Dedifferentiated amniotic fluid mesenchymal stem cell (primary cell): ENCODE measurements around the gene HOOK1.
"Not testable (repeated sequence)": the region's sequence is repeated elsewhere in the genome, so short reads cannot be mapped to it uniquely, and the experiment has no call there.

Experiments used
- DNase-seq: peaks from one replicate; pipeline ENCODE4 v3.0.0-alpha.2; 2016; ENCODE audit errors: extremely low spot score

HOOK1 gene

GRCh38 chr1:59819566-59820438 is 5.1 kb downstream of the HOOK1 start:
- DNase-seq, result no peak

GRCh38 chr1:59827055-59827643 is 12.4 kb downstream of the HOOK1 start:
- no peak for DNase-seq

GRCh38 chr1:59828160-59828559 is 13.4 kb downstream of the HOOK1 start:
- DNase-seq, result no peak

GRCh38 chr1:59831529-59831928 is 16.8 kb downstream of the HOOK1 start:
- DNase-seq, result no peak

- no peak for DNase-seq
Observed at GRCh38 chr1:59833022-59833421, 18.3 kb downstream of the HOOK1 start.

GRCh38 chr1:59833991-59834390 is 19.2 kb downstream of the HOOK1 start:
- no peak for DNase-seq

GRCh38 chr1:59837857-59838256 is 23.1 kb downstream of the HOOK1 start:
- DNase-seq, result not testable (repeated sequence)

GRCh38 chr1:59845091-59845490 is 30.3 kb downstream of the HOOK1 start:
- DNase-seq, result no peak

- DNase-seq, result no peak
Observed at GRCh38 chr1:59846209-59846894, 31.6 kb downstream of the HOOK1 start.

- DNase-seq, result no peak
Observed at GRCh38 chr1:59846895-59847282, 32.1 kb downstream of the HOOK1 start.

- DNase-seq, result no peak
Observed at GRCh38 chr1:59852117-59852516, 37.4 kb downstream of the HOOK1 start.

- not testable (repeated sequence) for DNase-seq
Observed at GRCh38 chr1:59855297-59855696, 40.5 kb downstream of the HOOK1 start.

- no peak for DNase-seq
Observed at GRCh38 chr1:59856725-59857338, 42.1 kb downstream of the HOOK1 start.

GRCh38 chr1:59857679-59858354 is 43.1 kb downstream of the HOOK1 start:
- DNase-seq, result no peak

- no peak for DNase-seq
Observed at GRCh38 chr1:59866462-59866861, 51.7 kb downstream of the HOOK1 start.

GRCh38 chr1:59871746-59872145 is 57.0 kb downstream of the HOOK1 start:
- no peak for DNase-seq

- no peak for DNase-seq
Observed at GRCh38 chr1:59877108-59877682, 62.4 kb downstream of the HOOK1 start.

GRCh38 chr1:59878370-59878769 is 63.6 kb downstream of the HOOK1 start:
- DNase-seq, result no peak

GRCh38 chr1:59879574-59879973 is 64.8 kb downstream of the HOOK1 start:
- DNase-seq, result peak; percentile 79

- no peak for DNase-seq
Observed at GRCh38 chr1:59879996-59880505, 65.3 kb downstream of the HOOK1 start.

GRCh38 chr1:59880735-59881134 is 66.0 kb downstream of the HOOK1 start:
- no peak for DNase-seq
